HG03342 (cell line): ENCODE data around the gene CASK.

ENCODE experiments used
- ATAC-seq: cut with Tn5 transposase; IDR thresholded peaks from one replicate; pipeline ENCODE4 v1.9.1; 2021; ENCODE audit warnings: mild to moderate bottlenecking, moderate library complexity; ENCODE audit not compliant: unreplicated experiment

CASK gene

DNA sequence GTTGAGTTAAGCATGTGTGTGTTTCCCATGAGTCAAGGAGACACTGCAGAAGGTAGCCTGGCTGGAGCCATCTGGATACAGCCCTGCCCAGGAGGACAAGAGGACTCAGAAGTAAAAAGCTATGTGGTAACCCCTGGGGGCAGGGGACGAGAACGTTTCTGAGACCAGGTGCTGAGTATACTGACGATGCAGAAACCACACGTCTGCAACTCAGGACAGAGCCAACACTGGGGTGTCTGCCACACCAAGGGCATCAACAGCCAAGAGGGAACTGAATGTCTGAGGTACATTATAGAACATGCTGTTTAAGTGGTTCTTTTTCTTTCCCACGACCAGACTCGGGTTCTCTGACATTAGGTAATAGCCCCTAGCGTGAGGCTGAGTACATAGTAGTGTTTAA is 328.7 kb downstream of the CASK start:
- ATAC-seq = no peak

GRCh38 chrX:41591906-41592305 is 331.4 kb downstream of the CASK start:
- ATAC-seq = no peak

DNA sequence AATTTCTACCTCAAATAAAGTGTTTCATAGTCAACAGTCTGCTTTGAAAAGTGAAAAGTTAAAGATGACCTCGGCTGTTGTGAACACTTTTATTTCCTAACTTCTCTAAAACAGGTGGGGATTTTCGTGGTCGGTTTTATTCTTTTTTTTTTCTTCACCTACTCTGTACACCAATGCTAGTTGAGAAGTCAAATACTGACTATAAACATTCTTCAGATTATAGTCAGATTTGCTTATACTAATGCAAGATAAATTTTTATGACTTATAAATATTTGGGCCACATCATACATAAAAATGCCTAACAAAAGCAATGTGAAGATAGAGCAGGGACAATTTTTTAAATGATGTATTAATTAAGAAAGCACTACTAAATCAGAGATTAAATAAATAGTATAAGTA is 332.7 kb downstream of the CASK start:
- ATAC-seq = no peak

DNA sequence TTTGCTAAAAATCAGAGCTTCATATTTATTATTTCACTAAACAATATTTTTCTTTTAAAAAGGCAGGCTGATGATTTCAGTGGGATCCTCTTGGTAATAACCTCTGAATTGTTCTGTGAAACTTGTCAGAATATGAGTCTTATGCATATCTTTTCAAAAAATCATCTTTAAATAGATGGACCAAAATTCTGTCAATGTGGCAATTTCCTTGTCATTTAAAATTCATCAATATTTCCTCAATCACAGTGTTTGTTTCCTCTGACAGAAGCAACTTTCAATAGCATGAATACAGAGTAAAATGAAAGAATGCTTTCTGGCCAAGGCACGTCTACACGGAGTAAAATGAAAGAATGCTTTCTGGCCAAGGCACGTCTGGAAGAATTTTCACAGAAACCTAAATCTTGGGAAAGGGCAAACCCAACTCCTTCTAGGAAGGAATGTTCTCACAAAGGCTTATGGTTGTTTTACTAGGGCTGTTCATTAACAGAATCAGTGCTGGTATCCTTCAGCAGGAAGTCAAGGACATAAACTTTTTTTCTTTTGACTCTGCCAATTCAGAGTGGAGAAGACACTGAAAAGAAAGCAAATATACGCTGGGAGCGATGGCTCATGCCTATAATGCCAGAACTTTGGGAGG is 333.6 kb downstream of the CASK start:
- ATAC-seq = no peak

DNA sequence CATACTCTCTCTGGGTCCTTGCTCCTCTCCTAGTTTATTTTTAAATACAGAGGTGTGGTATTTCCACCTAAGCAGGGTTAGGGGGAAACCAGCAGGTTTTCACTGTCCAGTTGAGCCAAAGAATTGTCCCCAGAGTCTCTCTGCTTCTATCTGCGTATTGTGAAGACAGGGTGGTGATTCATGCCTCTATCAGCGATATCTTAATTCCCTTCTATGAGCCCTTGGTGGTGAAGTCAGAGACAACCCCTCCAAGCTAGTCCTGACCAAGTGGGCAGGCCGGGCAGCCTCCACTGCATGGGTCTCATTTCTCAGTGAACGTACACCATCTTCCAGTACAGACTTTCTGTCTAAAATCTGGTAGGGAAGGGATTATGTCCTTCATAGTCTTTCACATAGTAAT is 335.1 kb downstream of the CASK start:
- ATAC-seq = no peak

- no peak for ATAC-seq
Observed at GRCh38 chrX:41580423-41581064, 342.8 kb downstream of the CASK start.

- ATAC-seq = no peak
Observed at GRCh38 chrX:41563876-41564275, 359.5 kb downstream of the CASK start.

DNA sequence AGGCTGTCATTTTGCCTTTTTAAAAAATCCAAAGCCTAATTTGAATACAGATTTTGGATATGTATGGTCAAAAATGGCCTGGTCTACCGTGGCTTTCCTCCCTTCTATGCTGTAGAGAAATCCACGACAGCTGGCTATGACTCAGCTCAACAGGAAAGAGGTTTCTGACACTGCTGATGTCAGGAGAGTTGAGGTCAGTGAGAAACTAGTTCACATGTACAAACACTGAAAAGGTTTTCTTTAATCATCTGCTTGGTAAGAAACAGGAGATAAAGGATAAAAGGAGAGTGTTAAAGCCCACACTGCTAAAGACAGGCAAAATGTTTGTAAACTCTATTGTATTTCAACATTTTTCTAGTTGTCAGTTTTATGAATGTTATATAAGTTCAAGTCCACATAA is 362.3 kb downstream of the CASK start:
- peak; percentile 89 for ATAC-seq

- ATAC-seq = no peak
Observed at GRCh38 chrX:41559235-41560052, 363.9 kb downstream of the CASK start.

GRCh38 chrX:41558531-41558930 is 364.8 kb downstream of the CASK start:
- ATAC-seq = no peak

DNA sequence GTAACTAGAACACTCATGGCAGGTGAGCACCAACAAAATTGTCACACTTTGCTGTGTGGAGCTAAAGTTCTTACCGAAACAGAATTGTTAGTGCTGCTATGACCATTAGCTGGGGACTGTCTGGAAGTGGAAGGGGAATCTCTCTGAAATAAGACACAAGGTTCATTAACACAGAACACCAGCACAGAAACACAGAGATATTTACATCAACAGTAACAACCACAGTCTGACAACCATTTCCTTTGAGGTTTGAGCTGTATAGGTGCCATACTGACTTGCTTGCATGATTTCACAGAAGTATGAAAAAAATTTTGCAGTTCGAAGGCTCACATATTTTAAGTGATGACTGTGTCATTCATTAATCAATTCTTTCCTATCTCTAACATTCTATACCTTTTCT is 366.4 kb downstream of the CASK start:
- no peak for ATAC-seq

DNA sequence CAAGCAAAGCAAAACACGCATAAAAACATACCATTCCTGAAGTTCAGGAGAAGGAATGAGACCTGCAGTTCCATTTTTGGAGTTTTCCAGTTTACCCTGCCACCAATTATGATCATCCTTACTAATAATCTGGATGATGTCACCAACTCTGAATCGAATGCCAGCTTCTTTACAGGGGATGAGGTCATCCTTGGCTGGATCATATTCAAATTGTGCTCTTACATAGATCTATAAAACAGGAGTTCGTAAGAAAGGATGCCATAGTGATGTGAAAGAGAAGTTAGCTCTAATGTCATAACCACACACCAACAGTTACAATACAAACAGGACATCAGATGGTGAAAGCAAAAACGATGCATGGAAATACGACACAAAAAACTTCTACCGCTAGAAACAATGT is 369.7 kb downstream of the CASK start:
- ATAC-seq = no peak

- no peak for ATAC-seq
Observed at GRCh38 chrX:41548411-41548810, 374.9 kb downstream of the CASK start.

- ATAC-seq = no peak
Observed at GRCh38 chrX:41543668-41544067, 379.7 kb downstream of the CASK start.

- ATAC-seq = no peak
Observed at GRCh38 chrX:41543025-41543424, 380.3 kb downstream of the CASK start.

GRCh38 chrX:41542536-41542935 is 380.8 kb downstream of the CASK start:
- no peak for ATAC-seq

- no peak for ATAC-seq
Observed at GRCh38 chrX:41542135-41542534, 381.2 kb downstream of the CASK start.

GRCh38 chrX:41541386-41541785 is 382.0 kb downstream of the CASK start:
- no peak for ATAC-seq

DNA sequence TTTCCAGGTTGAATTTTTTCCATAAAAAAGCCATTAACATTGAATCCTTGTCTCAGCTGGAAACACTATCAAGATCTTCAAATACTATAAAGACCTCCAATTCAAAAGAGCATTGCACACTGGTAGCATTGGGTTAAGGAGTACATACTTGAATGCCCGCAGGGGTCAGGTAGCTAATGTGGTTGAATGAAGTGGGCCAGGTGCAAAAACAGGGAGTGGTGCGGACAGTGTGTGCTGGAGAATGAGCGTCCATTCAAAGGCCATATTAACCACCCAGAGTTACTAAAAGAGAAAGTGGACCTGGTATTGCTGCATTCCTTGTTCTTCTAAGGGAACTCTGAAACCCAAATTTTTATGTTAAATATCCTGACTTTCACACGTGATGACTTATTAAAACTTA is 384.6 kb downstream of the CASK start:
- ATAC-seq = no peak

DNA sequence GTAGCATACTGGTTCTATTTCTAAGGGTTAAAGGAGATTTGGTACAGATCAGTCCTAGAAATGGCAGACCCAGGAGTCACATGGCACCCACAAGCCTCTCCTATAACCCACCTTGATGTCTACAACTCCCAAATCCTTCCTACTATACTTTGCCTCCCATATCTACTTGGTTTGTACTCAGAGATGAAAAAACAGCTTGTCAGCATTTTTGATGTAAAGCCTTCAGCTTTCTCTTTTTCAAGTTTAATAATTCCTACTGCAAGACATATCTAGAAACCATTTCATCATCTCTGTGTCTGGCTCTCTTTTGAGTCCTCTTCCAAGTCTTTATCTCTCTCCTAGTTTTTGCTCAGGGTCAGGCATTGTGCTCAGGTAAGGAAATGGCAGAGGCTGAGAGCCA is 393.3 kb downstream of the CASK start:
- no peak for ATAC-seq

- no peak for ATAC-seq
Observed at GRCh38 chrX:41529221-41529620, 394.1 kb downstream of the CASK start.

- ATAC-seq = no peak
Observed at GRCh38 chrX:41528784-41529183, 394.6 kb downstream of the CASK start.
